Activated T-helper 2 cell treated with anti-CD3 and anti-CD28 coated beads, Interferon-gamma antibody, Interleukin-2, Interleukin-4, amounts not matched to agents 10 μg/mL and 5 μg/mL and 100 μg/mL, durations not matched to agents 14 hours and 24 hours and 36 hours (primary cell): Measurements from ENCODE around the gene FAM186B. TPM values are rescaled to one million over a fixed set of nuclear protein-coding genes. Genes with fewer than 3 reads are reported as not detected.

Experiments
- DNase-seq: peaks from one replicate; pipeline ENCODE4 v3.0.0; 2021; ENCODE audit warnings: low spot score
- H3K27ac Mint-ChIP-seq: one replicate; pipeline ENCODE4 v1.8.0; 2021; ENCODE audit warnings: mixed read lengths
- H3K27me3 Mint-ChIP-seq: one replicate; pipeline ENCODE4 v1.8.0; 2021; ENCODE audit warnings: low read depth, mixed read lengths
- H3K36me3 Mint-ChIP-seq: one replicate; pipeline ENCODE4 v1.8.0; 2021; ENCODE audit warnings: low read depth, mixed read lengths
- H3K4me1 Mint-ChIP-seq: one replicate; pipeline ENCODE4 v1.8.0; 2021; ENCODE audit warnings: low read depth, mixed read lengths
- H3K4me3 Mint-ChIP-seq: one replicate; pipeline ENCODE4 v1.8.0; 2021; ENCODE audit warnings: low read depth, mild to moderate bottlenecking, moderate library complexity, mixed read lengths
- H3K9me3 Mint-ChIP-seq: one replicate; pipeline ENCODE4 v1.8.0; 2021; ENCODE audit warnings: mixed read lengths
- intact Hi-C: fragments of 100-400 bp; cut with micrococcal nuclease; formaldehyde crosslinking; loops from one replicate; pipeline ENCODE4 v1.15.1; 2023
- total RNA-seq: library from RNA; stranded (reverse); gene quantifications from 2 replicates; pipeline ENCODE4 v1.2.3, GENCODE V29; 2022

The FAM186B gene
- total RNA-seq, 1 donor from 2014 or later = 0.30 TPM

GRCh38 chr12:49556391-49557186, 48.9 kb downstream of the FAM186B start:
- no peaks in the 10 kb centered on the region for H3K9me3 Mint-ChIP-seq
- intact Hi-C loops = no loop called here
- no peak overlapping the region for H3K4me3 Mint-ChIP-seq
- H3K4me1 Mint-ChIP-seq = peaks cover 7% of the 10 kb centered on the region
- no peak overlapping the region for H3K27ac Mint-ChIP-seq
- DNase-seq = no peak
- H3K36me3 Mint-ChIP-seq = peaks cover 28% of the 10 kb centered on the region
- peaks cover 7% of the 10 kb centered on the region for H3K27me3 Mint-ChIP-seq

DNA sequence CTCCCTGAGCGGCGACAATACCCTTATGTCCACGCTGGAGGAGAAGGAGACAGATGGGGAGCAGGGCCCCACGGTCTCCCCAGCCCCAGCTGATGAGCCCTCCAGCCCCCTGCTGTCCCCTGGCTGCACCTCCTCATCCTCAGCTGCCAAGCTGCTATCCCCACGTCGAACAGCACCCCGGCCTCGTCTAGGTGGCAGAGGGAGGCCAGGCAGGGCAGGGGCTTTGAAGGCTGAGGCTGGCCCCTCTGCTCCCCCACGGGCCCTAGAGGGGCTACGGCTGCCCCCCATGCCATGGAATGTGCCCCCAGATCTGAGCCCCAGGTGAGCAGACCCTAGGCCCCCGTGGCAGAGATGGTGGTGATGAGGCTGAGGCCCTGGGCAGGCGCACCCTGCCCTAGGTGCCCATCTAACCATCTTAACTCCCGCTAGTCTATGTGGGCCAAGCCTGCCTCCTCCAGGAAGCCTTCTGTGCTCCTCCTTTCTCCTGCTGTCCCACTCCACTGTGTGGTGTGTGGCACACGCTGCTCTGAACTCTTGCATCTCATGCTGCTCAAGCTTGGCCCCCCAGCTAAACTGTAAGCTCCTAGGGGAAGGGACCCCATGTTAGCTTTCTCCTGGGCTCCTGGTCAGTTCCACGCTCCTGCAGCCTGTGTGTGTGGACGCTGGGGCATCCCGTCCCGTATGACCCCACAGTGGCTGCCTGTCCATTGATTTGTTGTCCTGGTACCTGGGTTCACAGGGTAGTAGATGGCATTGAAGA, 49.6 kb downstream of the FAM186B start:
- intact Hi-C loops = no loop called here
- H3K4me3 Mint-ChIP-seq = no peak overlapping the region
- H3K4me1 Mint-ChIP-seq = peaks cover 2% of the 10 kb centered on the region
- H3K27me3 Mint-ChIP-seq = peaks cover 7% of the 10 kb centered on the region
- H3K27ac Mint-ChIP-seq = no peak overlapping the region
- no peaks in the 10 kb centered on the region for H3K9me3 Mint-ChIP-seq
- peaks cover 23% of the 10 kb centered on the region for H3K36me3 Mint-ChIP-seq
- DNase-seq = no peak

DNA sequence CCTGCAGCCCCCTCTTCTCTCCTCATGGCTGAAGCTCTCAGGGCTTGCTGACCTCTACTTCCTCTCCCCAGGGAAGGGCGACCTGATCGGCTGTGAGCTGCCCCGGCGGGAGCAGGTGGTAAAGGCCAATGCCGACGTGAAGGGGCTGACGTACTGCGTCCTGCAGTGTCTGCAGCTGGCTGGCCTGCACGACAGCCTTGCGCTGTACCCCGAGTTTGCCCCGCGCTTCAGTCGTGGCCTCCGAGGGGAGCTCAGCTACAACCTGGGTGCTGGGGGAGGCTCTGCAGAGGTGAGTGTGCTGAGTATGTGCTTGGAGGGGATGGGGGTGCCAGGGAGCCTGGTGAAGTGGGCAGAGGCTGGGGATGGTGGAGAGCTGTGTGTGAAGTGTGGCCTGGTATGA, 51.2 kb downstream of the FAM186B start:
- Mint-ChIP-seq H3K4me1 (no peaks in the 10 kb centered on the region), H3K4me3 (no peak overlapping the region), H3K36me3 (peaks cover 11% of the 10 kb centered on the region), H3K27me3 (peaks cover 13% of the 10 kb centered on the region), H3K9me3 (no peaks in the 10 kb centered on the region), H3K27ac (no peak overlapping the region)
- DNase-seq = no peak
- intact Hi-C loops = no loop called here

GRCh38 chr12:49553512-49554088, 51.8 kb downstream of the FAM186B start:
- Mint-ChIP-seq H3K27ac (no peak overlapping the region), H3K36me3 (peaks cover 5% of the 10 kb centered on the region), H3K4me3 (no peak overlapping the region), H3K27me3 (peaks cover 15% of the 10 kb centered on the region), H3K9me3 (no peaks in the 10 kb centered on the region), H3K4me1 (peaks cover 2% of the 10 kb centered on the region)
- DNase-seq = no peak
- intact Hi-C loops = no loop called here

GRCh38 chr12:49552899-49553298, 52.5 kb downstream of the FAM186B start:
- no peak overlapping the region for H3K4me3 Mint-ChIP-seq
- peaks cover 18% of the 10 kb centered on the region for H3K27me3 Mint-ChIP-seq
- intact Hi-C loops = no loop called here
- no peaks in the 10 kb centered on the region for H3K36me3 Mint-ChIP-seq
- H3K9me3 Mint-ChIP-seq = no peaks in the 10 kb centered on the region
- peaks cover 4% of the 10 kb centered on the region for H3K4me1 Mint-ChIP-seq
- no peak overlapping the region for H3K27ac Mint-ChIP-seq
- DNase-seq = no peak

DNA sequence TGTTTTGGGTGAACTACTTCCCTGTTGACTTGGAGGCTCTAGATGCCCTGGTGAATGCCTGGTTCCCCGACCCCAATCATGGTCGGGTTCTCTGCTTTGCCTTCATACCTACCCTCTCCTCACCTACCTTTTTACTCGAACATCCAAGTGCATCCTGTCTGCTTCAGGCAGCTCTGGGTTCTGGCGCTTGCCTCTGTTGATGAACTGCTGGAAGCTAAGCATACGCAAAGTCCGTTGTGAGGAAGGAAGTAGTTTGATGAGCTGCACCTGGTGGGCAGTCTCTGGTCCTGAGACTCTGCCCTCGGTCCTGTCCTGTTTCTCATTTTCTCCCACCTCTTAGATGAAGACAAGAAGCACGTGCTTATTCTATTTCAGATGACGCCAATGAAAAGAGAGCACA, 53.0 kb downstream of the FAM186B start:
- Mint-ChIP-seq H3K27me3 (peaks cover 19% of the 10 kb centered on the region), H3K4me3 (no peak overlapping the region), H3K9me3 (no peaks in the 10 kb centered on the region), H3K27ac (no peak overlapping the region), H3K4me1 (peaks cover 4% of the 10 kb centered on the region), H3K36me3 (no peaks in the 10 kb centered on the region)
- DNase-seq = no peak
- intact Hi-C loops = no loop called here

GRCh38 chr12:49552014-49552413, 53.4 kb downstream of the FAM186B start:
- Mint-ChIP-seq H3K27ac (no peak overlapping the region), H3K4me1 (peaks cover 4% of the 10 kb centered on the region), H3K27me3 (peaks cover 19% of the 10 kb centered on the region), H3K36me3 (no peaks in the 10 kb centered on the region), H3K4me3 (no peak overlapping the region), H3K9me3 (no peaks in the 10 kb centered on the region)
- intact Hi-C loops = no loop called here
- DNase-seq = no peak

DNA sequence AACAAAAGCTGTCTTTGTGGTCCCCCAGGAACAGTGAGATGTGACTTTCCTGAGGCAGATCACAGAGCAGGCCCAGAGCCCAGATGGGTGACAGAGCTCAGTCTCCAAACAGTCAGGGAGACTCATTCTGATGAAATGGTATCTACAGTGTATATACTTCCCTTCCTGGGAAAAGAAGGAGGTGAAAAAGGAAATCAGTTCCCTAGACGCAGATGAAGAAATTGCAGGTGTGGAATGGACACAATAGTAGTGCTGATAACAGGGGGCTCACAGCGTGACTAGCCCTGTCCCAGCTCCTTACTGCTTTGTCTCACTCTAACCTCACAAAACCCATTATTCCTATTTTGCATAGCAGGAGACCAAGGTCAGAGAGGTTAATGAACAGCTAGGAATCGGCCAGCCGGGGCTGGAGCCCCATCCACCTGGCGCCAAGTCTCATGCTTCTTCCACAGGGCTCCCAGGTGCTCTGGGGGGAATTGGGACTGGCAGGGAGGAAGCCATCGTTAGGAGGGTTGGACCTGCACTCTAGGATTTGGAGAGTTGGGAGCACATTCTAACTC, 54.7 kb downstream of the FAM186B start:
- no peaks in the 10 kb centered on the region for H3K36me3 Mint-ChIP-seq
- DNase-seq = no peak
- intact Hi-C loops = no loop called here
- no peak overlapping the region for H3K27ac Mint-ChIP-seq
- H3K4me3 Mint-ChIP-seq = no peak overlapping the region
- peaks cover 4% of the 10 kb centered on the region for H3K4me1 Mint-ChIP-seq
- H3K9me3 Mint-ChIP-seq = no peaks in the 10 kb centered on the region
- peaks cover 19% of the 10 kb centered on the region for H3K27me3 Mint-ChIP-seq

DNA sequence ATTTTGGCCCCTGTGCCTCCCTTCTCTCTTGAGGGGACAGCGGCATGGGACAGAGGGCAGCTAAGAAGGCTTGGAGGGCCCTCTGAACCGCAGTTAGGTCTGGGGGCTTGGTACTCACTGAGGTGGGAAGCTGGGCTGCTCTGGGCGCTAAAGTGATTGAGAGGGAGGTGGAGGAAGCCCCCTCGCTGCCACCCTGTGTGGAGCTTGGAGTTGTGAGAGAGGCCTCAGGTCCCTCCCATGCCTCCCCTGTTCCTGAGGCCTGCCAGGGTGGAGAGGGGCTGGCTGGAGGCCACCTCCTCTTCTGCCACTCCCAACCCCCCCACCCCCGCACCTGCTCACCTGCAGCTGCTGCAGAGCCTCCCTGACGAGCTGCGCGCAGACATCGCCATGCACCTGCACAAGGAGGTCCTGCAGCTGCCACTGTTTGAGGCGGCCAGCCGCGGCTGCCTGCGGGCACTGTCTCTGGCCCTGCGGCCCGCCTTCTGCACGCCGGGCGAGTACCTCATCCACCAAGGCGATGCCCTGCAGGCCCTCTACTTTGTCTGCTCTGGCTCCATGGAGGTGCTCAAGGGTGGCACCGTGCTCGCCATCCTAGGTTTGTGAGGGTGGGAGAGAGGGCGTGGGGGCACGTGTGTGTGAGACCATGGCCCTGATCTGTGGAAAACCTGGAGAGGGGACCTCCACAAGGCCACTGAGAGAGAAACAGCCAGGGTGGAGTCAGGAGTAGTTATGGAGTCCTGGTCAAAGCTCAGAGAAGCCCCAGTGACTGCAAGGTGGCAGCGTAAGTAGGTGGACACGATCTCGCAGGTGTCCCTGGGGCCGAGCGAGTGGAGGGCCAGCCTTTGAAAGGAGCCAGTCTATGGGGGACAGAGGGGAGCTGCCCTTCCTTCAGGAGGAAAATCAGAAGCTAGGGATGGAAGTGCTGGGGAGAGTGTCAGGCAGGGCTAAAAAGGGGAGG, 55.4 kb downstream of the FAM186B start:
- intact Hi-C loops = loop anchor here (10.0 kb wide), 1 partner anchor 465 kb away; no protein-coding TSS in a partner anchor
- Mint-ChIP-seq H3K9me3 (no peaks in the 10 kb centered on the region), H3K4me3 (no peak overlapping the region), H3K27me3 (peaks cover 22% of the 10 kb centered on the region), H3K4me1 (peaks cover 4% of the 10 kb centered on the region), H3K27ac (no peak overlapping the region), H3K36me3 (no peaks in the 10 kb centered on the region)
- DNase-seq = no peak

DNA sequence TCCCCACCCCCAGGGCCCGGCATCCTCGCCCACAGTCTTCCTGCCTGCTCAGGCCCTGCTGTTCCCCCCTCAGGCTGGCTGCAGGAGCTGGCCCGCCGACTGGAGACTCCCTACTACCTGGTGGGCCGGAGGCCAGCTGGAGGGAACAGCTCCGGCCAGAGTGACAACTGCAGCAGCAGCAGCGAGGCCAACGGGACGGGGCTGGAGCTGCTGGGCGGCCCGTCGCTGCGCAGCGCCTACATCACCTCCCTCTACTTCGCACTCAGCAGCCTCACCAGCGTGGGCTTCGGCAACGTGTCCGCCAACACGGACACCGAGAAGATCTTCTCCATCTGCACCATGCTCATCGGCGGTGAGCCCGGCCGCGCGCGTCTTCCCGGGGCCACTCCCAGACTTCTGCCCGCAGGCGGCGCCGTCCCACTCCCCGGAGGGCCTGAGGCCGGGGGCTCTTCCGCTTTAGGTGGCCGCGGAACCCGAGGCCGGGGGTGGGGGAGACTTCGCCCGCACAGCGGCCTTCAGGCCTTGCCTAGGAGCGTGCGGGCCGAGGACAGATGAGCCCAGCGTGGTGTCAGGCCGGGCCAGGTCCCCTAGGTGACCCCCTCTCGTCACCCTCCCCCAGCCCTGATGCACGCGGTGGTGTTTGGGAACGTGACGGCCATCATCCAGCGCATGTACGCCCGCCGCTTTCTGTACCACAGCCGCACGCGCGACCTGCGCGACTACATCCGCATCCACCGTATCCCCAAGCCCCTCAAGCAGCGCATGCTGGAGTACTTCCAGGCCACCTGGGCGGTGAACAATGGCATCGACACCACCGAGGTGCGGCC, 56.4 kb downstream of the FAM186B start:
- Mint-ChIP-seq H3K27ac (no peak overlapping the region), H3K4me3 (peak overlapping the region; percentile 67), H3K9me3 (no peaks in the 10 kb centered on the region), H3K4me1 (peaks cover 9% of the 10 kb centered on the region), H3K27me3 (peaks cover 27% of the 10 kb centered on the region), H3K36me3 (no peaks in the 10 kb centered on the region)
- intact Hi-C loops = loop anchor here (10.0 kb wide), 1 partner anchor 464 kb away; no protein-coding TSS in a partner anchor
- no peak for DNase-seq

DNA sequence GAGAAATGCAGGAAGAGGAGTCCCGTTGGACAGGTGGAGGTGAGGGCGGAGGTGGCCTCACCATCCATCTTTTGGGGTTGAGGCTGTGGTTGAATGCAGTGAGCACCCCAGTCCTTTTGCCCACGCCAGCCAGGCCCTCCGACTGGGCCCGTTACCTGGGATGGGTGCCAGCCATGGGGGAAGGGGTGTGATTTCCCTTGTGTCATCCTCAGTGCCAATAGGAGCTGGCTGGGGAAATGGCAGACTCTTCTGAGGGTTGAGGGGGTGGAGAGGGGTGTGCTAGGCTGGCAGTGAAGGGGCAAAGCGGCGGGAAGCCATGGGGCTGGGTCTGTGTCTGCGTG, 57.0 kb downstream of the FAM186B start:
- no peaks in the 10 kb centered on the region for H3K9me3 Mint-ChIP-seq
- H3K4me3 Mint-ChIP-seq = no peak overlapping the region
- H3K4me1 Mint-ChIP-seq = peaks cover 9% of the 10 kb centered on the region
- no peak for DNase-seq
- no peaks in the 10 kb centered on the region for H3K36me3 Mint-ChIP-seq
- peaks cover 27% of the 10 kb centered on the region for H3K27me3 Mint-ChIP-seq
- intact Hi-C loops = loop anchor here (10.0 kb wide), 1 partner anchor 464 kb away; no protein-coding TSS in a partner anchor
- no peak overlapping the region for H3K27ac Mint-ChIP-seq
